ENCODE results near the gene PKP3.
"Not testable (repeated sequence)": the region's sequence is repeated elsewhere in the genome, so short reads cannot be mapped to it uniquely, and the experiment has no call there.

Gene PKP3

DNA sequence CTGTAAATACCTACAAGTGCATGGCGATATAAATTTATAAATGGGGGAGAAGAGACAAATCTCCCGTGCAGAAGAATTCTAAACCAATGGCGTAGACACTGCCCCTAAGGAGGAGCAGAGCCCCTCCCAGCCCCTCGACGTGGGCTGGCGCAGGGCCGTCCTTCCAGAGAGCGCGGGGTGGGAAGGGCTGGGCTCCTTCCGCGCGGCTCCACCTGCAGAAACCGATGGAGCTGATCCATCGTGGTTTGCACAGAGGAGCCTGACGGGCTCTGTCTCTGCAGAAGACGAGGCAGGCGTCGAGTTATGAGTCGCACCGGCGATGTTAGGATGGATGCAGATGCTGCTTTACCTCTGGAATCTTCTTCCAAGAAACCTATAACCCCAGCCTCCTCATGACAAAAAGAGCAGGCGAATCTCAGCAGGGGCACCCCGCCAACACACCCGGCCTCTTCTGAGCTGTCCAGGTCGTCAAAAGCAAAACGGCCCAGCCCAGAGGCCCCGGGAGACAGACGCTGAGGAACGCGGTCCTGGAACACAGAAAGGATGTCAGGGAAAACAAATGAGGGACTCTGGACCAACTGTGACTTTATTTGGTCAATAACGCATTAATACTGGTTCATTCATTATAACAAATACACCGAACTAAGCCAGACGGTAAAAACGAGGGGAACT lies 35.7 kb upstream of the PKP3 start:
- ATAC-seq, result no peak
- no peak for TF ChIP-seq SNAI2 (CRISPR knock-in tag; IDR thresholded peaks at IDR 0.05)
- no peak for TF ChIP-seq ESRRG (CRISPR knock-in tag; IDR thresholded peaks at IDR 0.05)

DNA sequence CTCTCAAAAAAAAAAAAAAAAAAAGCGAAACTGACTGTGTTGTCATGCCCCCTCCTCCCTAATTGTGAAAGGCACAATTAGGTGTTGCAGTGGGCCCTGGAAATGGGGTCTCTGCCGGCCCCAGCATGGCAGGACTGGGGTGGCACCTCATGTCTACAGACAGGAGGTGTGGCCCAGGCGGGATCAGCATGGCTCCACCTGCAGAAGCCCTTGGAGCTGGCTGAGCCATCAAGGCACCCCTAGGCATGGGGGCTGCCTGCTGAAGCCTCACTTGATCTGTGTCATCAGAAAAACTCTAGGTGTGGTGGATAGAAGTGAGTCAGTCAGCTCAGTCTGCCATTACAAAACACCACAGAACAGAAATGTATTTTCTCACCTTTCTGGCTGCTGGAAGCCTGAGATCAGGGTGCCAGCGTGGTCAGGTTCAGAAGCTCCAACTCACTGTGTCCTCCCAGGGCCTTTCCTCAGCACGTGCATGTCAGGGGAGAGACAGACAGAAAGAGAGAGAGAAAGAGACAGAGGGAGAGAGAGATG lies 34.8 kb upstream of the PKP3 start:
- ATAC-seq, result no peak
- no peak for TF ChIP-seq ZFP30 (CRISPR knock-in tag; IDR thresholded peaks at IDR 0.05)
- no peak for TF ChIP-seq TOX (CRISPR knock-in tag; IDR thresholded peaks at IDR 0.05; ENCODE audit: borderline replicate concordance)
- TF ChIP-seq ISL1 (CRISPR knock-in tag; IDR thresholded peaks at IDR 0.05), result no peak
- TF ChIP-seq, protein P1, sequence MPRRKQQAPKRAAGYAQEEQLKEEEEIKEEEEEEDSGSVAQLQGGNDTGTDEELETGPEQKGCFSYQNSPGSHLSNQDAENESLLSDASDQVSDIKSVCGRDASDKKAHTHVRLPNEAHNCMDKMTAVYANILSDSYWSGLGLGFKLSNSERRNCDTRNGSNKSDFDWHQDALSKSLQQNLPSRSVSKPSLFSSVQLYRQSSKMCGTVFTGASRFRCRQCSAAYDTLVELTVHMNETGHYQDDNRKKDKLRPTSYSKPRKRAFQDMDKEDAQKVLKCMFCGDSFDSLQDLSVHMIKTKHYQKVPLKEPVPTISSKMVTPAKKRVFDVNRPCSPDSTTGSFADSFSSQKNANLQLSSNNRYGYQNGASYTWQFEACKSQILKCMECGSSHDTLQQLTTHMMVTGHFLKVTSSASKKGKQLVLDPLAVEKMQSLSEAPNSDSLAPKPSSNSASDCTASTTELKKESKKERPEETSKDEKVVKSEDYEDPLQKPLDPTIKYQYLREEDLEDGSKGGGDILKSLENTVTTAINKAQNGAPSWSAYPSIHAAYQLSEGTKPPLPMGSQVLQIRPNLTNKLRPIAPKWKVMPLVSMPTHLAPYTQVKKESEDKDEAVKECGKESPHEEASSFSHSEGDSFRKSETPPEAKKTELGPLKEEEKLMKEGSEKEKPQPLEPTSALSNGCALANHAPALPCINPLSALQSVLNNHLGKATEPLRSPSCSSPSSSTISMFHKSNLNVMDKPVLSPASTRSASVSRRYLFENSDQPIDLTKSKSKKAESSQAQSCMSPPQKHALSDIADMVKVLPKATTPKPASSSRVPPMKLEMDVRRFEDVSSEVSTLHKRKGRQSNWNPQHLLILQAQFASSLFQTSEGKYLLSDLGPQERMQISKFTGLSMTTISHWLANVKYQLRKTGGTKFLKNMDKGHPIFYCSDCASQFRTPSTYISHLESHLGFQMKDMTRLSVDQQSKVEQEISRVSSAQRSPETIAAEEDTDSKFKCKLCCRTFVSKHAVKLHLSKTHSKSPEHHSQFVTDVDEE (CRISPR knock-in tag; IDR thresholded peaks at IDR 0.05), result no peak
- no peak for TF ChIP-seq ARNTL (CRISPR knock-in tag; IDR thresholded peaks at IDR 0.05; ENCODE audit: borderline replicate concordance, low read depth)
- TF ChIP-seq ESRRG (CRISPR knock-in tag; IDR thresholded peaks at IDR 0.05), result no peak
- no peak for TF ChIP-seq PPARA (CRISPR knock-in tag; IDR thresholded peaks at IDR 0.05; ENCODE audit: borderline replicate concordance)
- no peak for TF ChIP-seq ZNF70 (CRISPR knock-in tag; IDR thresholded peaks at IDR 0.05)
- TF ChIP-seq SNAI2 (CRISPR knock-in tag; IDR thresholded peaks at IDR 0.05), result no peak
- no peak for TF ChIP-seq ZC3H10 (CRISPR knock-in tag; IDR thresholded peaks at IDR 0.05)
- TF ChIP-seq ZFP3 (CRISPR knock-in tag; IDR thresholded peaks at IDR 0.05), result no peak
- TF ChIP-seq, protein P2, sequence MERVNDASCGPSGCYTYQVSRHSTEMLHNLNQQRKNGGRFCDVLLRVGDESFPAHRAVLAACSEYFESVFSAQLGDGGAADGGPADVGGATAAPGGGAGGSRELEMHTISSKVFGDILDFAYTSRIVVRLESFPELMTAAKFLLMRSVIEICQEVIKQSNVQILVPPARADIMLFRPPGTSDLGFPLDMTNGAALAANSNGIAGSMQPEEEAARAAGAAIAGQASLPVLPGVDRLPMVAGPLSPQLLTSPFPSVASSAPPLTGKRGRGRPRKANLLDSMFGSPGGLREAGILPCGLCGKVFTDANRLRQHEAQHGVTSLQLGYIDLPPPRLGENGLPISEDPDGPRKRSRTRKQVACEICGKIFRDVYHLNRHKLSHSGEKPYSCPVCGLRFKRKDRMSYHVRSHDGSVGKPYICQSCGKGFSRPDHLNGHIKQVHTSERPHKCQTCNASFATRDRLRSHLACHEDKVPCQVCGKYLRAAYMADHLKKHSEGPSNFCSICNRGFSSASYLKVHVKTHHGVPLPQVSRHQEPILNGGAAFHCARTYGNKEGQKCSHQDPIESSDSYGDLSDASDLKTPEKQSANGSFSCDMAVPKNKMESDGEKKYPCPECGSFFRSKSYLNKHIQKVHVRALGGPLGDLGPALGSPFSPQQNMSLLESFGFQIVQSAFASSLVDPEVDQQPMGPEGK (CRISPR knock-in tag; IDR thresholded peaks at IDR 0.05; ENCODE audit: borderline replicate concordance), result no peak

DNA sequence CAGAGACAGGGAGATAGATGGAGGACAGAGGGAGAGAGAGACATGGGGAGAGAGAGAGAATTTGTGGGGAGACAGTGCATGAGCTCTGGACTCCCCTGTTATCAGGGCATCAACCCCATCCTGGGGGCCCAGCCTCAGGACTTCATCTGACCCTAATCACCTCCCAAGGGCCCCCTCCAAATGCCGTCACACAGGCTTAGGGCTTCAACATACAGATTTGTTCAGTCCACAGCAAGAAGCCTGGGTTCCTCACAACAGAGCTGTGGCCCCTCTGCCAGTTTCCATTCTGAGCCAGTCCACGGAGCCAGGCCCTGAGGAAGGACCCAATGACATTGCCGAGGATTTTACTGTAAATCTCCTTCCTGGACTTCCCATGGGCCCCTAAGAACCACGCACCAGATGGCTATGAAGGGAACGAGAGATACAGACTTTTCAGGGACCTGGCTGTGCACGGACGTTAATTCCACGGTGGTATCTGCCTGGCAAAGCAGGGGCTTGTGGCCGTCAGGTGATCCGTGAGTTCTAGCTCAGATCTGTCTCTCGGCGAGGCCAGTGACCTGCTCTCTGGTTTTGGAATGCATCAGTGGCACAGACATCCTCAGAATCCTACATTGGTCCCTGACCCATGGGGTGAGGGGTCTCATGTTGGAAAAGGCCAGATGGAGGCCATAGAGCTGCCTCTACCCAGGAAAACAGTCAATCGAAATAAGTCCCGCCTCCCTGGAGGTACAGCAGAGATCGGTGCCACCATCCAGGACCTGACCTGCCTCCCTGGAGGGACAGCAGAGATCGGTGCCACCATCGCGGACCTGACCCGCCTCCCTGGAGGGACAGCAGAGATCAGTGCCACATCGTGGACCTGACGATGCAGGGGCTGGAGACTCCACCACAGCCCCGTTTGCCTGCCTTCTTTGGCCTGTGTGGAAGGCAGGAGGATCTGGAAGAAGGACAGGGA lies 33.4 kb upstream of the PKP3 start:
- no peak for TF ChIP-seq ESRRG (CRISPR knock-in tag; IDR thresholded peaks at IDR 0.05)
- TF ChIP-seq ARNTL (CRISPR knock-in tag; IDR thresholded peaks at IDR 0.05; ENCODE audit: borderline replicate concordance, low read depth), result no peak
- TF ChIP-seq, protein P3, sequence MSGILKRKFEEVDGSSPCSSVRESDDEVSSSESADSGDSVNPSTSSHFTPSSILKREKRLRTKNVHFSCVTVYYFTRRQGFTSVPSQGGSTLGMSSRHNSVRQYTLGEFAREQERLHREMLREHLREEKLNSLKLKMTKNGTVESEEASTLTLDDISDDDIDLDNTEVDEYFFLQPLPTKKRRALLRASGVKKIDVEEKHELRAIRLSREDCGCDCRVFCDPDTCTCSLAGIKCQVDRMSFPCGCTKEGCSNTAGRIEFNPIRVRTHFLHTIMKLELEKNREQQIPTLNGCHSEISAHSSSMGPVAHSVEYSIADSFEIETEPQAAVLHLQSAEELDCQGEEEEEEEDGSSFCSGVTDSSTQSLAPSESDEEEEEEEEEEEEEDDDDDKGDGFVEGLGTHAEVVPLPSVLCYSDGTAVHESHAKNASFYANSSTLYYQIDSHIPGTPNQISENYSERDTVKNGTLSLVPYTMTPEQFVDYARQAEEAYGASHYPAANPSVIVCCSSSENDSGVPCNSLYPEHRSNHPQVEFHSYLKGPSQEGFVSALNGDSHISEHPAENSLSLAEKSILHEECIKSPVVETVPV (CRISPR knock-in tag; IDR thresholded peaks at IDR 0.05), result no peak
- TF ChIP-seq ZNF70 (CRISPR knock-in tag; IDR thresholded peaks at IDR 0.05), result no peak
- no peak for TF ChIP-seq ZFP3 (CRISPR knock-in tag; IDR thresholded peaks at IDR 0.05)
- no peak for ATAC-seq

DNA sequence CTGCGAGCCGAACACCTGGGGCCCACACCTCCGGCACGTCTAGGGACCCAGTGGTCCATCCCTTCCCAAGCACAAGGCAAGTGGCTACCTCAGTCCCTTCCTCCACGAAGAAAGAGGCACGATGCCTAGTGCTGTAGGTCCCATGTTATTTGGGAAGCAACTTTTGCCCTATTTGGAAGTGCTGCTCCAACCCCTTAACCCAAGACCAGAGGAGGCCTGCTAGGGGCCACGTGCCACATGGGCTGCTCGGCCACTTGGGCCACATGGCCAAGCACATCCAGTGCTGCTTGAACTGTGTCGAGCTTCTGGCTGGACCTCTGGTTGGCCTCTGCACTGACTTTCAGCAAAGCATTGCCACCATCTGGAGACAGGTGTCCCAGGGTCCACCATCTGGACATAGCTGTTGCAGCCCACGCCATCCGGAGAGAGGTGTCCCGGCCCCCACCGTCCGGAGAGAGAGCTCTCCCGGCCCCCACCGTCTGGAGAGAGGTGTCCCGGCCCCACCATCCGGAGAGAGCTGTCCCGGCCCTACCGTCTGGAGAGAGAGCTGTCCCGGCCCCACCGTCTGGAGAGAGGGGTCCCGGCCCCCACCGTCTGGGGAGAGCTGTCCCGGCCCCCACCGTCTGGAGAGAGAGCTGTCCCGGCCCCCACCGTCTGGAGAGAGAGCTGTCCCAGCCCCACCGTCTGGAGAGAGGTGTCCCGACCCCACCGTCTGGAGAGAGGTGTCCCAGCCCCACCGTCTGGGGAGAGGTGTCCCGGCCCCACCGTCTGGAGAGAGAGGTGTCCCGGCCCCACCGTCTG lies 31.2 kb upstream of the PKP3 start:
- ATAC-seq, result no peak
- no peak for TF ChIP-seq ISL1 (CRISPR knock-in tag; IDR thresholded peaks at IDR 0.05)
- TF ChIP-seq ZFP30 (CRISPR knock-in tag; IDR thresholded peaks at IDR 0.05), result no peak
- TF ChIP-seq, protein P4, sequence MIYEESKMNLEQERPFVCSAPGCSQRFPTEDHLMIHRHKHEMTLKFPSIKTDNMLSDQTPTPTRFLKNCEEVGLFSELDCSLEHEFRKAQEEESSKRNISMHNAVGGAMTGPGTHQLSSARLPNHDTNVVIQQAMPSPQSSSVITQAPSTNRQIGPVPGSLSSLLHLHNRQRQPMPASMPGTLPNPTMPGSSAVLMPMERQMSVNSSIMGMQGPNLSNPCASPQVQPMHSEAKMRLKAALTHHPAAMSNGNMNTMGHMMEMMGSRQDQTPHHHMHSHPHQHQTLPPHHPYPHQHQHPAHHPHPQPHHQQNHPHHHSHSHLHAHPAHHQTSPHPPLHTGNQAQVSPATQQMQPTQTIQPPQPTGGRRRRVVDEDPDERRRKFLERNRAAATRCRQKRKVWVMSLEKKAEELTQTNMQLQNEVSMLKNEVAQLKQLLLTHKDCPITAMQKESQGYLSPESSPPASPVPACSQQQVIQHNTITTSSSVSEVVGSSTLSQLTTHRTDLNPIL (CRISPR knock-in tag; IDR thresholded peaks at IDR 0.05; ENCODE audit: low read depth), result no peak
- TF ChIP-seq GLIS3 (CRISPR knock-in tag; IDR thresholded peaks at IDR 0.05), result no peak
- no peak for TF ChIP-seq TOX (CRISPR knock-in tag; IDR thresholded peaks at IDR 0.05; ENCODE audit: borderline replicate concordance)
- TF ChIP-seq BACH2 (CRISPR knock-in tag; IDR thresholded peaks at IDR 0.05; ENCODE audit: borderline replicate concordance), result no peak

DNA sequence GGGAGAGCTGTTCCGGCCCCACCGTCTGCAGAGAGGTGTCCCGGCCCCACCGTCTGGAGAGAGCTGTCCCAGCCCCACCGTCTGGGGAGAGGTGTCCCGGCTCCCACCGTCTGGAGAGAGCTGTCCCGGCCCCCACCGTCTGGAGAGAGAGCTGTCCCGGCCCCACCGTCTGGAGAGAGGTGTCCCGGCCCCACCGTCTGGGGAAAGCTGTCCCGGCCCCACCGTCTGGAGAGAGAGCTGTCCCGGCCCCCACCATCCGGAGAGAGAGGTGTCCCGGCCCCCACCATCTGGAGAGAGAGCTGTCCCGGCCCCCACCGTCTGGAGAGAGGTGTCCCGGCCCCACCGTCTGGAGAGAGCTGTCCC lies 30.6 kb upstream of the PKP3 start:
- ATAC-seq, result not testable (repeated sequence)

Data from SK-N-SH treated with all-trans-retinoic acid at 6 μM for 48 hours (cell line).